Measurements from ENCODE around the gene SLC37A1. TPM values are rescaled to one million over a fixed set of nuclear protein-coding genes. Genes with fewer than 3 reads are reported as not detected.
"Not testable (repeated sequence)": the region's sequence is repeated elsewhere in the genome, so short reads cannot be mapped to it uniquely, and the experiment has no call there.

SLC37A1 gene
- total RNA-seq, 4 donors from 2014 or later, result 2.3 to 8.8 (median 6.3) TPM

- no peak for DNase-seq
These were observed 114.1 kb downstream of the SLC37A1 start for GRCh38 chr21:42627527-42628289.

GRCh38 chr21:42628466-42629061 is 114.9 kb downstream of the SLC37A1 start:
- H3K9me3 ChIP-seq; intact Hi-C loops (cut with DNase I; ENCODE audit: low total_unique reads); H3K4me1 ChIP-seq; H3K36me3 ChIP-seq; DNase-seq; H3K27ac ChIP-seq; H3K4me3 ChIP-seq; H3K27me3 ChIP-seq: not testable (repeated sequence)

More at GRCh38 chr21:42627527-42628289, 114.1 kb downstream of the SLC37A1 start:
- intact Hi-C loops (cut with DNase I; ENCODE audit: low total_unique reads), result no loop called here
- H3K4me3 ChIP-seq, result no peak overlapping the region
- H3K9me3 ChIP-seq, result no peaks in the 10 kb centered on the region
- no peak overlapping the region for H3K27ac ChIP-seq
- TF ChIP-seq CTCF (IDR thresholded peaks at IDR 0.05), result no peak
- no peak for TF ChIP-seq POLR2A (IDR thresholded peaks at IDR 0.05)
- H3K36me3 ChIP-seq, result no peaks in the 10 kb centered on the region
- no peaks in the 10 kb centered on the region for H3K27me3 ChIP-seq
- no peaks in the 10 kb centered on the region for H3K4me1 ChIP-seq

GRCh38 chr21:42629933-42630589 is 116.4 kb downstream of the SLC37A1 start:
- Histone ChIP-seq H3K4me3 (no peak overlapping the region), H3K36me3 (no peaks in the 10 kb centered on the region), H3K27me3 (no peaks in the 10 kb centered on the region), H3K4me1 (no peaks in the 10 kb centered on the region), H3K27ac (no peak overlapping the region), H3K9me3 (no peaks in the 10 kb centered on the region)
- TF ChIP-seq CTCF (IDR thresholded peaks at IDR 0.05) (no peak), POLR2A (IDR thresholded peaks at IDR 0.05) (no peak)
- DNase-seq, result no peak
- intact Hi-C loops (cut with DNase I; ENCODE audit: low total_unique reads), result no loop called here

GRCh38 chr21:42630626-42631025 is 117.0 kb downstream of the SLC37A1 start:
- no peak overlapping the region for H3K27ac ChIP-seq
- H3K4me1 ChIP-seq, result peaks cover 0 to 1% of the 10 kb centered on the region in 2 donors
- H3K36me3 ChIP-seq, result no peaks in the 10 kb centered on the region
- TF ChIP-seq POLR2A (IDR thresholded peaks at IDR 0.05), result no peak
- no peak for TF ChIP-seq CTCF (IDR thresholded peaks at IDR 0.05)
- DNase-seq, result no peak
- H3K9me3 ChIP-seq, result no peaks in the 10 kb centered on the region
- no peaks in the 10 kb centered on the region for H3K27me3 ChIP-seq
- H3K4me3 ChIP-seq, result no peak overlapping the region
- intact Hi-C loops (cut with DNase I; ENCODE audit: low total_unique reads), result no loop called here

Other genes with a start within 250 kb of the SLC37A1 start
- 10 to 100 TPM in 2 of 4 donors, 1 to 10 TPM in 2; 1.4 to 49.7 (median 24.2) TPM for gene TFF3, start 198.4 kb upstream of the SLC37A1 start, total RNA-seq
- gene TFF2, start 162.9 kb upstream of the SLC37A1 start, total RNA-seq, result not detected
- not detected for gene TFF1, start 147.3 kb upstream of the SLC37A1 start, total RNA-seq
- 1 to 10 TPM in 1 of 4 donors, under 1 TPM in 1, not detected in 2; 0.18 to 4.4 TPM for gene TMPRSS3, start 117.8 kb upstream of the SLC37A1 start, total RNA-seq
- gene UBASH3A, start 110.0 kb upstream of the SLC37A1 start, total RNA-seq, result 1 to 10 TPM in 1 of 4 donors, under 1 TPM in 1, not detected in 2; 0.79 to 1.0 TPM
- 1 to 10 TPM in 2 of 4 donors, not detected in 2; 1.7 to 3.4 TPM for gene RSPH1, start 17.6 kb upstream of the SLC37A1 start, total RNA-seq
- gene PDE9A, start 139.8 kb downstream of the SLC37A1 start, total RNA-seq, result 10 to 100 TPM in 1 of 4 donors, 1 to 10 TPM in 2, under 1 TPM in 1; 0.59 to 15.0 (median 6.9) TPM

Data from uterus (tissue), 4 donors.